RKO (cell line): ENCODE data around the gene TENM4.

Experiments
- DNase-seq: peaks from one replicate; pipeline ENCODE4 v3.0.0-alpha.2; 2016; ENCODE audit warnings: low spot score

The TENM4 gene

DNA sequence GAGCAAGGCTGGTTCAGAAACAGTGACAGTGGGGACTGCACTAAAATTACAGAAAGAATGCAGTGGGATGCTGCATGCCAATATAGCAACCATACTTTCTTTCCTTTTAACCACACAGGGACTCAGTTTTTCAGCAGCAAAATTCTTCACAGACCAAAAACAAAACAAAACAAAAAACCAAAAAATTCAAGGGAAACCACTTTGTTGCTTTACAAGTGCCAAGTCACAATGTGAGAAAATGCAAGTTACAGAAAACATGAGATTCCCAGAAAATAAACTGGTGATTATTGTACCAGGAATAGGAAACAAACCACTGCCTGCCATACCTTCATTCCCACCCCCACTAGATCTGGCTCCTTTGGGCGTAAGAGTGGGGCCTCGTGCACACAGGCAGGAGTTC, 52.6 kb downstream of the TENM4 start:
- no peak for DNase-seq

DNA sequence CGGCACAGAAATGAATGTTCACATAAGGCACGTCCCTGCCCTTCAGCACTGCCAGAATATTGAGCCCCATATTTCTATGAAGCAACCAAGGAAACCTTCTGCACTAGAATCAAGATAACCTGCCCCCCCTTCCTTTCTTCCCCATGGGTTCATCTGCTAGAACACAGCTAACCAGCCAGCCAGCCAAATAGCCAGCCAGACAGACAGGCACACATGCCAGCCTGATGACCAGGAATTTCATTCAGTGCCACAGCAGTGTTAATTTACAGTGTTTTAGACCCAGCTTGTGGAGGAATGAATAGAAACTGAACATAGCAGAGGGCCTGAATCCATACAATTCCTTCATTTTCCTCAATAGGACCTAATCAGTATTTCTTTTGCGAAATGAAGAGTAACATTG, 57.0 kb downstream of the TENM4 start:
- DNase-seq: no peak

DNA sequence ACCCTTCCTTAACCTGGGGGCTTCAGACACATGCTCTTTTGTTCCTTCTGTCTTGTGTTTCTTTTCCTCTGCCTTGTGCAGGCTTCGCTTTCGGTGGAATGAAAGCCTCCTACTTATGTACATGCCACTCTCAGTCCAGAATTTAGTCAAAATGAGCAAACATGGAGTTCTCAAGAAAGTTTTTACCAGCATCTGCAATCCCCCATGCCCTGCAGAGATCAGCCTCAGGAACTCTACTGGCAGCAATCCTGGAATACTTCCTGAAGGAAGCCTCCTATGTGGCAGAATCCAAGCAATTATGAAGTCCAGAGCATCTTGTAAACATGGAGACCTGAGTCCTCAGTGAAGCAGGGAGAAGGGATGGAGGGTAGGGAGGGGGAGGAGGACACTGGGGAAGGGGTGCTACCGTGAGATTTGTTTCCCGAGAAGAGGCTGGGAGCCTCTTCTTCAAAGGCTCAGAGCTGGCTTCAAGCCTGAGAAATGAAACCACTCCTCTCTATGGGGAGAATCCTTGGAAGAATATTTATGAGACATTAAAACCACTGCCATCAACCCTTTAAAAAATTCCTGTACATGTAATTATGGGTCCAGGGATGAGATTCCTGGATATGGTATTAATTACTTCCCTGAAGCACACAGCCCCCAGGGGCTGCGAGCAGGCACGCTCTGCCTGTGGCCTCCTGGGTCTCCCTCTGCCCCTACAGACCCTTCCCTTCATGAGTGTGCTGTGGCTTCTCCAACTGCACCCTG, 58.4 kb downstream of the TENM4 start:
- no peak for DNase-seq

DNA sequence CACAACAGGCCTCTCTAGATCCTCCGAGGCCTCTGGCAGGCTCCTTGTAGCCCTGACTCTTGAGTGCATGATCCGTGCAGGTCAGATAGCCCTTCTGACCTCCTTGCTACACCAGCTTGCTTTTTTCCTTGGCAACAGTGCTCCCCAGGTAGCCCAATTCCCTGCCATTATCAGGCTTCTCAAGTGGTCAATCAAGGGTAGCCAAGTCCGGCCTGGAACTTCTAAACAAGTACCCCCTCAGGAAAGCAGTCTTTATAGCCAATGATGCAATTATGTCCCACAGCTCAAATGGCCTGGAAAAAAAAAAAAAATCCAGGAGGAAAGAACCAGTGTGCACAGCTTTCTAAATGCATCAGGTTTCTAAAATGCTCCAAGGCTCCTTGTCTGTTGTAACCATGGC, 59.8 kb downstream of the TENM4 start:
- no peak for DNase-seq

DNA sequence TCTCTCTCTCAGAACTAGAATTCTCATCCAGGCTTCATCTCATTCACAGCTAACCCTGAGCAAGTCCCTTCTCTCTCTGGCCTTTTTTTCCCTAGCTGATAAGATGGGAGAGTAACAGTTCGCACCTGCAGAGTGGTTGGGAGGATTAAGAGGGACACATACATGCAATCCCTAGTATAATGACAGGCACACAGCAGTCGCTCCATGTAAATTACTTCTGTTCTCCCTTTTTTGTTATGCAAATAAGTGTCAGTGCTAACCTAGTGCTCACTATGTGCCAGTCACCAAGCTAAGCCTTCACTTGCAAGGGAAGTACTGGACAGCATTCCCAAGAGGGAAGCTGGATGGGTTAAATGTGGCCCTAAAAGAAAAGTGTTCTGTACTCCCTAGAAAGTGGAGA, 63.4 kb downstream of the TENM4 start:
- no peak for DNase-seq

DNA sequence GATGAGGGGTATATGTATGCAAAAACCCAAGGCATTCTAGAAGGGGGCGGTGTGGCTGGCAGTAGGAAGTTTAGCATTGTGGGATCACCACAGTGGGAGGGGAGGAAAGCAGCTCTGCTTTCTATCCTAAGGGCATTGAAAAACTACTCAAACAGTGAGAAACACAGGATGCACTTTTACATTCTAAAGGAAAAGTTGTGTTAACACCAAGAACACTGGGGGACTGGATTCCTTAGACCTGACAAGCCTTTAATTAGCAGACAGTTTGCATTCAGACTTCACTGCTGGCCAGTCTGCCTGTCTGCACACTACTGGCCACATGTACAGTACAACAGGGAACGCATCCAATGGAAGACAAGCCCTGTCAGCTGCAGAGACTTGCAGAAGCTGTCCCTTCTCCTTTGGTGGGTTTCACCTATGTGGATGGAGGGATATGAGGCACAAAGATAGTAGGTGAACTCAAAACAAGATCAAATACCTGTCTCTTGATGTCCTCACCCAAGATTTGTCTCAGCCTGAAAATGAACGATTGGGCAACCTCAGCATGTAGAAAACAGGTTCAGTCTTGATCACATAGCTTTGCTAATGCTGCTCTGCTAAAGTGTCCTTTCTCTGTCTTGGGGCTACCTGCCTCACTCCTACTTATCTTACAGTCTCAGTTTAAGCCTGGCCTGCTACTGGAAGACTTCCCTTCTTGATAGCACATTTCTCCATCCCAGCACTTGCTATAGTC, 64.8 kb downstream of the TENM4 start:
- DNase-seq: no peak

DNA sequence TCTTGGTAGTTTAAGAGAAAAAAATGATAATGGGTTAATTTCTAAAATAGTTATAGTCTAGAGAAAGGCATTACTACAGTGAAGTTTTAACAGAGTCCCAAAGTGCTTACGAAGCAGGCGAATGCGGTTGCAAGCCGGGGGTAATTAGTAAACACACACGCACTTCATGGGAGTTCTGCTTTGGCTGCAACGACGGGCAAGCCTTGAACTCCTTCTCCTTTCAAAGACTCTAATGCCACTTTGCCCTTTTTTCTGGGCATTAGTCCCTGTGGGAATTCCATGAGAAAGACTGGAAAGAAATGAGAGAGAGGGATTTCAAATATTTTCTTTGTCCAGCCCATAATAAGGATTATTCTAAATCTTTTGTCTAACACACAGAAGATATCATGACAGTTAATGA, 66.1 kb downstream of the TENM4 start:
- DNase-seq: no peak

DNA sequence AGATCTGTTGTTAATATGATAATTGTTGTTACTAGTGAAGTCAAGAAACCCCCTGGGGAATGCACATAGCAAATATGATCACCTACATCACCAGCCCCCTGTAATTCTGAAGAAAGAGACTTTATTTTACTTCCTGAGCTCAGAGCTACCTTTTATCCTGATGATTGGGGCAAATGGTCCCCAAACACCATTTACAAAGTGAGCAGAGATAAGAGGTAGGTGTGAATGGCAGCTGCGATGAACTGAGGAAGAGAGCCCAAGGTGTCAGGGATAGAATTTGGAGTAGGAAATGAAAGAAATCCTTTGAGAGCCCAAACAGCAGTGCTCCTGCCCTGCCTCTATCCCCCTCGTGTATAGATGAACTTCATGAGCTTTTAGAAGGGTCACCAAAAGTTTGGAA, 69.1 kb downstream of the TENM4 start:
- no peak for DNase-seq

DNA sequence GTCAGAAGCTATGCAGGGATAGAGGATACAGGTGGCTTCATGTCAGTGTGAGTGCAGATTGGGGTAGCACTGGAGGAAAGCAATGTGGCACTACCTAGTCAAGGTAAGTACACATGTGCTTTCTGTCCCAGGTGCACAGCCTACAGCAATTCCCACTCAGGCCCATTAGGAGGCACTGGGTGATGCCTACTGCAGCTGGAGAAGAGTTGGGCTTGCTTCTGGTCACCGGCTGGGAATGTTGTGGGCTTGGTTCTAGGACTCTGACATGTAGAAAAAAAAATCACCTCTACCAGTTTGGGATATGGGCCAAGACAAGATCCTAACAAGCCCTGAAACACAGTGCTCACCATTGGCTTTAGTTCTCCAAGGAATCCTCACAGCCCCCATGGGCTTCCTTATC, 69.7 kb downstream of the TENM4 start:
- DNase-seq: no peak

DNA sequence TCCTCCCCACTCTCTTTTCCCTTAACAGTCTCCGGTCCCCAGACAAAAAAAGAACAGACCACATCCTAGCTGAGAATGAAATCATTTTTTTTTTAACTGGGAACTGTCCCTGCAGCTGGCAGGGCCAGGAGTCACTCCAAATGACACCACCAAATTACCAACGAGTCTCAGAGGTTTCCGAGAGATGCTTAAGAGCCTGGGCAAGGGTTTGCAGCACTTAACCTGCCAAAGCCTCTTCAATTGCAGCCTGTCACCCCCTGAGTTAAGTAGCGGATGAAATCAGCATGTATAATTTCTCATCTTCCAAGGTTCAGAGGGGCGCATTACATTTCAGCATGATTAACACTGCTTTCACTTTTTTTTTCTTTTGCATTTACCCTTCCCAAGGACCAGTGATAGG, 71.8 kb downstream of the TENM4 start:
- DNase-seq: no peak

DNA sequence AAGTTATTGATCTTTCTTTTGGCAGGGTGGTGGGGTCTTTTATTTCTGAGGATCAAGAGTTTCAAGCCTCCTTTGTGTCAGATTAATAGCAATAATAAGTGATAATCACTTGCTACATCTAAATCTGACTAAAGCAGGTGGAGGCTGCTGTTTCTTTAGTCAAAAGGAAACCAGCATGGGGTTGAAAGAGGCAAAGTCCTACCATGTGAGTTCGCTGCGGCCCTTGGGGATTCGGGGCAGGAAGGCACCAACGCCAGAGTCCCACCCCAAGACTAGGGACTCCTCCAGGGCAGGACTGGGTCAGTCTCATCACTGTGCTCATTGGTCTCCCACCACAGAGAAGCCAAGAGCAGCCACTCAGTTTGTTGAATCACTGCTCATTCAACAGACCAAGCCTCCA, 73.0 kb downstream of the TENM4 start:
- no peak for DNase-seq

DNA sequence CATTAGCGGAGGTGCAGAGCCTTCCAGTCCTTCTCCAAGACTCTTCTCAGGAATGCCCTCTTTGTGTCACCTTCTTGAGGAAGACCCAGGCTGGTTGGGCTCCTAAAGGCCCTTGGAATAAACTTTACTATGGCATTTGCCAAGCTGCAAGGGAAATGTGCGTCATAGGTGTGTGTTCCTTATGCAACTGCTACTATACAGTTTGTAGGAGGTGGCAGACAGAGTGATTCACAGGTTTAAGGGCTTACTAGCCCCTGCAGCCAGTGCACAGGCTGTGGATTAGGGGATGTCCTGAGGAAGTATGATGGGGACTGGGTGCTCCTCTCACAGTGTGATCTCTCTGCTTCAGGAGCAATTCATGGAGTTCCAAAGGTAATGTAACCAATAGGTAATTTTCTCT, 74.6 kb downstream of the TENM4 start:
- no peak for DNase-seq

DNA sequence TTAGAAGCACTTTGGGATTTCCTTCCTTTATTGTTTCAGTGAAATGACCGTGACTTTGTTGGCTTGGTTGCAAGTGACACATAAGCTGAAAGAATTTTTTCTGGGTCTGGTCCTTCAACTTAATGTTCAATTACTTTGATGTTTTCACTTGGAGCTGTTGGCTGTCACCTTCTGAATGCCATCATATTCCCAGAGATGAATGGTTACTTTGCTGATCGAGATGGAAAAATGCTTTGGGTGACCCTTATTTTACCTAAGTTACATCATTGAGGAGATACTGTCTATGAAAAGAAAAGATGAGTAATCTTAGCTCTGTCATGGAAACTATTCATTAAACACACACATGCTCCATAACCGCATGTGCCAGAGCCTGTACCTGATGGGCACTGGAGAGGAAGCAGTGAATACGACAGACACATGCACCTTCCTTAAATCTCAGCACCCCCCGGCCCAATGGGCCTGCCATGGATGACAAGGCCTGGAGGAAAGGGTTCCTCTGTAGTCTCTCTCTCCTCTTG, 76.9 kb downstream of the TENM4 start:
- DNase-seq: no peak

DNA sequence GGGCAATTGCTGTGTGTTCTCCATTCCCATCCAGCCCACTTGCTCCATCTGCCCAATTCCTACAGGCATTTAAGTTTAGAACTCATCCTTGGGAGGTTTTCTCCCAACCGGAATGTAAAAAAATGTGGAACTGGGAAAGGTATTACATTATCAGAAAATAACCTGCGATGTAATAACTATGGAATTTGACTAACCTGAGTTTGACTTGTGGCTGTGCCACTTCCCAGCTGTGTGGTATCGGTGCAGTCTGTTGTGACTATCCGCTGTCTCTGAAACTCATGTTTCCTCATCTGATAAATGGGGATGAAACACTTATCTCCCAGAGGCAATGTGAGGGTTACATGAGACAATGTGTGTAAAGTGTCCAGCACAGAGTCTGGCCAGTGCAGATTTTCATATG, 77.6 kb downstream of the TENM4 start:
- no peak for DNase-seq

DNA sequence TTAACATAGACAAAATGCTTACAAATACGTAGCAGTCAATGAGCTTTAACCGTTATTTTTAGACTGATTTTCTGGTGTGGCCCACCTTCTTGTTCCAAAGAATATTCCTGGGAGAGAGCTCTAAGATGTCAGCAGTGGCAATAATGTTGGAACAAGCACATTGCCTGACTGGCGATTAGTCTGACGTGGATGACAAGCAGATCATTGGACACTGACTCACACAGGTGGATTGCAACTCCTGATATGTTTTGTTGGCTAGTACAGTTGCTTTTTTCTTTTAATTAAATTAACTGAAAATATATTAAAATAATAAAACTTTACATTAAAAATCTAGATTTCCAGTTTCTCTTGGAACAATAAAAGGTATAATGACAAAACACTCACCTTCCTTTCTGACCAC, 78.0 kb downstream of the TENM4 start:
- DNase-seq: no peak

DNA sequence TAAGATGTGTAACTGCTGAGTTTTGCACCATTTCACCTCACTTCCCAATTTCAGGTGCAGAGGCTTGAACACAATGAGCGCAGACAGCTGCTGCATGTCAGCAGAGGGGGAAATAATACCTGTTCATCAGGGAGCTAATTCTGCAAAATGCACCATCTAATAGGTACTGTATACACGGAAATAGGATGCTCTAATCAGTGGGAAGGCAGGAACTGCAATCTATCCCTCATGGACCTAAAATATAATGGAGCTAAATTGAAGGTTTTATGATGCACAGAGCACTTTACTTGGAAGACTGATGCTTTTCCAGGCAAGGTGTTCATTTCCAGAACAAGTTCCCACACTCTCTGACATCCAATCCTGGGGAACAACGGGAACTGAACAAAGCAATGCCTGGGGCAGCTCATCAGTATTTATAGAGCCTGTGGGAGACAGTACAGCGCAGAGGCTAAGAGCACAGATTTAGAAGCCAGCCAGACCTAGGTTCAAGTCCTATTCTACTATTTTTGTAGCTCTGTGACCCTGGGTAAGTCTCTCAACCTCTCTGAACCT, 78.5 kb downstream of the TENM4 start:
- no peak for DNase-seq

DNA sequence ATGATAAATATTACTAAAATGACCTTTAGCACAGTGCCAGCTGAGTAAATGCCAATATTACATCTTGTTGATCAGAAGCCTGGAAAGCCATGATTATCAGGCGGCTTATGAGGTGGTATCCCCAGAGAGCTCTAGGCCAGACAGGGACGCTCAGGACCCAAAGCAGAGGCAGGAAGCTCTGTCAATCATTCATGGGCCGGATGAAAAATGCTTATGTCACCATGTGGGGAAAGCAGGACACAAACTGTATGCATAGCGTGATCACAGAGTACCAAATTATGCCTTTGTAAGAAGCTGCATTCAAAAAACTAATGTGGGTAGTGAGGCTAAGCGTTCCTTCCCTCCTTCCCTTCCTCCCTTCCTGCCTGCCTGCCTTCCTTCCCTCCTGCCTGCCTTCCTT, 82.6 kb downstream of the TENM4 start:
- no peak for DNase-seq

DNA sequence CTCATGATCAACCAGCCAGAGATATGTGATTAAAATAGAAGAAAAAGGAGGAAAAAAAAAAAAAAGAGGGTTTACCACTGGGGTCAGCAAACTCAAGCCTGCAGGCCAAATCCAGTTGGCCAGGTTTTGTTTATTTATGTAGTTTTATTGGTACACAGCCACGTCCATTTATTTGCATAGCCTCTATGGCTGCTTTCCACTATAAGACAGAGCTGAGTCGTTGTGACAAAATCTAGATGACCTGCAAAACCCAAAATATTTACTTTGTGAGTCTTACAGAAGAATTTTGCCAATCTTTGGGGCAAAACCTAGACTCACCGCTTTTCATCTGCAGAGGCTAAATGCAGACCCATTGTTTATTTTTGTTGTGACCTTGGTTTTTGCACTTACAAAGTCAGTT, 87.1 kb downstream of the TENM4 start:
- no peak for DNase-seq

DNA sequence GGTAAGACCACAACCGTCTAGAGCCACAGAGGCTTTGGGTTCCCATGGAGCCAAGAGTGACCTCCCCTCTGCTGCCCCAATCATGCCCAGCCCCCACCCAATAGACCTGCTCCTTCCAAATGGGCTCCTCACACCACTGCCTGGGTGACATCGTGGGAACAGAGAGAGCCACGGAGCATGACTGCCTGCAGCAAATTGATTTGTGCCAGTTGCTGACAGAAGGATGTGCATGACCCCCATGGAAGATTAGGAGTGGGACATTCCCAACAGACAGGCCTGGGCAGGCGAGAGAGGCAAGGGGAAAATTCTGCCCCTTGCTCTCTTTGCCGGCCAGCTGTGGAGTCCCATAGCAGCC, 88.5 kb downstream of the TENM4 start:
- no peak for DNase-seq

DNA sequence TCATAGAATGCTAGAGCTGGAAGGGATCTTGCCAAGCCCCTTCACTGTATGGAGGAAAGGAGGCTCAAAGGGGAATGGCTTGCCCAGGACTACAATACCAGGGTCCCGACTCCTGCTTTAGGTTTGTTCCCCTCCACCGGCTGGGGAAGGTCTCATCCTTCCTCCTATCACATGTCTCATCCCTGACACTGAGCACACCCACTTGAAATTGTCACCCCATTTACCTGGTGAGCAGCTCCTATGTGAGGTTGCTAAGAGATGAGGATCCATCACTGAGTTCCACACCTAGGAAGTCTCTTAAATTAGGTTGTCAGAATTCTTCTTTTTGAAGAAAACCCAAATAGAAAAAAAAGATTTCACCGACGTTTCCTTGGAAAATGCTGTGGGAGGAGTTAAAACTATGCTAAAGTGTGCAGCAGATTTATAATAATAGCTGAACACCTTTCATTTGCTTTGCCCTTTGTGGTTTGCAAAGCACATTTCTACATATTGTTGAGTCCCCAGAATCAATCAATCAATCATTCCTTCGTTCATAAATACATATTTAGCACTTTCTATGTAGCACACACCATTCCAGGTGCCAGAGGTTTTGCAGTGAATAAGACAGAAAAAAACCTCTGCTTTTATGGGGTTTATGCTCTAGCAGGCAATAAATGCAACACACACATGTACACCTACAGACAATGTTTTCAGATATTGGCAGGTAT, 91.7 kb downstream of the TENM4 start:
- no peak for DNase-seq

DNA sequence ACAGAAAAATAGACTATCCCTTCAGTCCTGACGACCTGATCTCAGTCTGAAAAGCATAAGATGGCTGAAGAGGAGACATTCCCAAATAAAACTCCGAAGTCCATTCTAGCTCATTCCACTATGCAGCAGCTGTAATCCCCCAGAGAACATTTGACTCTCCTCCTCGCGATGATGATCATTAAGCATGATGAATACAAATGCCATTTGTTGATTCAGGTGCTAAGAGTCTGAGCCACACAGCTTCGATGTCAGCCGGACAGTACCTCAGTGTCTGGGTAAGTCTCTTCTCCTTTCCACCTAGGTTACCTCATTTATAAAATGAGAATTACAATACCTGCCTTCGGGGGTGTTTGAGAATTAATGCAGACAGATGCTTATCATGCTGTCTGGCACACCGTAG, 94.8 kb downstream of the TENM4 start:
- no peak for DNase-seq

DNA sequence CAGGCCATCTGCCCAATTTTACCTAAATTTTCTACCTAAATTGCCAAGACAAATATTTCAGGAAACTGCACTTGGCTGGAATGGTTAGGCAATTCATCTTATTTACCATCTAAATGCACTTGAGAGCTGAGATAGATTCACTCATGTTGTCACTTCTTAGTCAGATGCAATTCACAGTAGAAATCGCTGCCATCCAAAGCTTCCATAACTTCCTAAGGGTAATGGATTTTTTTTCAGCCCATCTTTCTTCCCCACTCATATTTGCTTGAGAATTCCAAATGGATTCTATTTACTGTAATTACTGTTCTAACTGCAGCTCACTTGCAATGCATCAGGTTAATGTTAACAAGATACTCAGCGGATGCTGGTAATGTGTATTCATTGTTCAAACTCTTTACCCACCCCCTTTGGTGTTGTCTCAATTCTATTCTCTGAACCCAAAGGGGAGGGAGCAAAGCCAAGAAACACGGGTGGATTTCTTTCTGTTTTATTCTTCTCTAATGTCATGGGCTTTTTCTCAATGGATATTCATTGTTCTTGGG, 96.0 kb downstream of the TENM4 start:
- no peak for DNase-seq

DNA sequence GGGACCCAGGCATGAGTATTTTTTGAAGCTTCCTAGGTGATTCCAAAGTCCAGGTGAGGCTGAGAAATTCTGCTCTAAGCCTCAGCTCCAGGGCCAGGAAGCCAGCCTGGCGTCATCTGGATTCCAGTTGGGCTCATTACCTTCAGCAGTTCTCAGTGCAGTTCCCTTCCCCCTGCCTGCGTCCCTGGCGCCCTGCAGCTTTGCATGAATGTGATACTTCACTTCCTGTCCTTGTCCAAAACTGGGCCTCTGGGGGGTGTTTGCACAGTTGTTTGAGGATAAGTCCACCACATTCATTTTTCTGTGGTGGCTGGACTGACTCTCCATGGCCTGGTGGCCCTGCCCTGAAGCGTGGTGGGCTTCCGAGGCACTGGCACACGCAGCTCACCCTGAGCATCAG, 98.1 kb downstream of the TENM4 start:
- DNase-seq: no peak
